SHP77 treated with DMSO at 0.1 percent for 48 hours (cell line): Measurements from ENCODE around the gene KHDRBS2.
"Not testable (repeated sequence)": the region's sequence is repeated elsewhere in the genome, so short reads cannot be mapped to it uniquely, and the experiment has no call there.

Experiments used
- DNase-seq: peaks from one replicate; lab custom pipeline; 2025; lab: John Stamatoyannopoulos, UW

KHDRBS2 gene

GRCh38 chr6:61867635-61868034 is 418.4 kb downstream of the KHDRBS2 start:
- no peak for DNase-seq

GRCh38 chr6:61857541-61857940 is 428.5 kb downstream of the KHDRBS2 start:
- no peak for DNase-seq

- no peak for DNase-seq
Measured at GRCh38 chr6:61841958-61842357, 444.1 kb downstream of the KHDRBS2 start.

GRCh38 chr6:61835237-61835636 is 450.8 kb downstream of the KHDRBS2 start:
- no peak for DNase-seq

- no peak for DNase-seq
Measured at GRCh38 chr6:61833176-61833755, 452.8 kb downstream of the KHDRBS2 start.

- DNase-seq = no peak
Measured at GRCh38 chr6:61817716-61818115, 468.3 kb downstream of the KHDRBS2 start.

- DNase-seq = no peak
Measured at GRCh38 chr6:61810047-61810446, 476.0 kb downstream of the KHDRBS2 start.

- peak; percentile 60 for DNase-seq
Measured at GRCh38 chr6:61809004-61809595, 476.9 kb downstream of the KHDRBS2 start.

- DNase-seq = no peak
Measured at GRCh38 chr6:61787998-61788397, 498.0 kb downstream of the KHDRBS2 start.

- DNase-seq = not testable (repeated sequence)
Measured at GRCh38 chr6:61769446-61769845, 516.6 kb downstream of the KHDRBS2 start.

- DNase-seq = no peak
Measured at GRCh38 chr6:61755739-61756138, 530.3 kb downstream of the KHDRBS2 start.

- DNase-seq = no peak
Measured at GRCh38 chr6:61751986-61752385, 534.0 kb downstream of the KHDRBS2 start.

- no peak for DNase-seq
Measured at GRCh38 chr6:61745994-61746393, 540.0 kb downstream of the KHDRBS2 start.

GRCh38 chr6:61711849-61712248 is 574.2 kb downstream of the KHDRBS2 start:
- DNase-seq = no peak

- DNase-seq = no peak
Measured at GRCh38 chr6:61688165-61688564, 597.9 kb downstream of the KHDRBS2 start.

- no peak for DNase-seq
Measured at GRCh38 chr6:61682562-61682961, 603.5 kb downstream of the KHDRBS2 start.

GRCh38 chr6:61679625-61680024 is 606.4 kb downstream of the KHDRBS2 start:
- no peak for DNase-seq

GRCh38 chr6:61675734-61676133 is 610.3 kb downstream of the KHDRBS2 start:
- no peak for DNase-seq

- no peak for DNase-seq
Measured at GRCh38 chr6:61649845-61650244, 636.2 kb downstream of the KHDRBS2 start.

GRCh38 chr6:61640463-61640862 is 645.6 kb downstream of the KHDRBS2 start:
- no peak for DNase-seq
